DND-41 (cell line): ENCODE measurements around the gene UST.

ENCODE experiments used
- ATAC-seq: fragments of 200-7000 bp; cut with Tn5 transposase; 3 replicates; pipeline ENCODE4 v1.9.1; 2021; ENCODE audit warnings: low read depth; ENCODE audit not compliant: insufficient read depth
- DNase-seq: peaks from one replicate; pipeline ENCODE4 v3.0.0-alpha.2; 2020
- H2AFZ ChIP-seq: 2 replicates; pipeline ENCODE4 v1.6.0; 2012; ENCODE audit warnings: low read depth, low read length
- H3K27ac ChIP-seq: 2 replicates; pipeline ENCODE4 v1.5.1; 2012; ENCODE audit warnings: low read length, inconsistent platforms
- H3K27me3 ChIP-seq: fragments of 200-600 bp; sonication (generic); 2 replicates; pipeline ENCODE4 v1.6.0; 2012; ENCODE audit warnings: low read length, mild to moderate bottlenecking, inconsistent platforms; ENCODE audit not compliant: insufficient read depth, poor library complexity
- H3K36me3 ChIP-seq: 2 replicates; pipeline ENCODE4 v1.5.1; 2012; ENCODE audit warnings: low read length, inconsistent platforms; ENCODE audit not compliant: insufficient read depth
- H3K4me1 ChIP-seq: 2 replicates; pipeline ENCODE4 v1.5.1; 2012; ENCODE audit warnings: mild to moderate bottlenecking, low read length; ENCODE audit not compliant: insufficient read depth
- H3K4me2 ChIP-seq: 2 replicates; pipeline ENCODE4 v1.6.0; 2012; ENCODE audit warnings: mild to moderate bottlenecking, moderate library complexity, low read length, inconsistent platforms; ENCODE audit not compliant: insufficient read depth
- H3K4me3 ChIP-seq, 2 experiments: fragments of 200-600 bp in 1 of 2; shearing (Covaris generic) in 1 of 2; 2 replicates each; pipeline ENCODE4 v1.5.1; 2012 to 2016; ENCODE audit warnings: inconsistent platforms in 2 of 2, low read length in 2 of 2, mild to moderate bottlenecking in 2 of 2, low read depth in 1 of 2, moderate library complexity in 1 of 2
- H3K79me2 ChIP-seq: 2 replicates; pipeline ENCODE4 v1.6.0; 2012; ENCODE audit warnings: low read length, inconsistent platforms; ENCODE audit not compliant: insufficient read depth
- H3K9ac ChIP-seq: 2 replicates; pipeline ENCODE4 v1.6.0; 2012; ENCODE audit warnings: low read depth, mild to moderate bottlenecking, inconsistent platforms, low read length, moderate library complexity
- H3K9me3 ChIP-seq: 2 replicates; pipeline ENCODE4 v1.5.1; 2012; ENCODE audit warnings: low read length, moderate library complexity, mild to moderate bottlenecking, inconsistent platforms; ENCODE audit not compliant: insufficient read depth, severe bottlenecking
- H4K20me1 ChIP-seq: 2 replicates; pipeline ENCODE4 v1.6.0; 2012; ENCODE audit warnings: low read length; ENCODE audit not compliant: insufficient read depth
- CTCF ChIP-seq: IDR thresholded peaks from 2 replicates; pipeline ENCODE4 v1.5.1; 2012; ENCODE audit warnings: borderline replicate concordance, low read length, moderate library complexity, mild to moderate bottlenecking; ENCODE audit not compliant: poor library complexity, severe bottlenecking; ENCODE audit errors: extremely low read depth
- EZH2 ChIP-seq: IDR thresholded peaks from 3 replicates; pipeline ENCODE4 v1.6.1; 2012; ENCODE audit warnings: borderline replicate concordance, low read depth, mild to moderate bottlenecking, moderate library complexity, low read length, inconsistent platforms; ENCODE audit not compliant: severe bottlenecking

UST gene

GRCh38 chr6:149080511-149080910 is 333.7 kb downstream of the UST start:
- no peak for ATAC-seq
- Histone ChIP-seq H3K9ac (no peak overlapping the region), H2AFZ (no peak overlapping the region), H3K27me3 (no peaks in the 10 kb centered on the region), H3K79me2 (no peaks in the 10 kb centered on the region), H4K20me1 (no peaks in the 10 kb centered on the region), H3K4me3 (no peak overlapping the region), H3K9me3 (no peaks in the 10 kb centered on the region), H3K4me2 (no peak overlapping the region), H3K4me1 (peaks cover 73% of the 10 kb centered on the region), H3K36me3 (no peaks in the 10 kb centered on the region), H3K27ac (peak overlapping the region; percentile 71)
- TF ChIP-seq CTCF (no peak), EZH2 (no peak)
- no peak for DNase-seq

GRCh38 chr6:149081281-149081680 is 334.5 kb downstream of the UST start:
- Histone ChIP-seq H3K79me2 (no peaks in the 10 kb centered on the region), H2AFZ (no peak overlapping the region), H3K27me3 (no peaks in the 10 kb centered on the region), H3K4me2 (no peak overlapping the region), H3K9me3 (no peaks in the 10 kb centered on the region), H3K27ac (peak overlapping the region; percentile 71; the same call in 1 of the 2 replicates), H3K36me3 (no peaks in the 10 kb centered on the region), H4K20me1 (no peaks in the 10 kb centered on the region), H3K4me1 (peaks cover 65% of the 10 kb centered on the region), H3K4me3 (no peak overlapping the region), H3K9ac (no peak overlapping the region)
- TF ChIP-seq EZH2 = no peak
- TF ChIP-seq CTCF = no peak
- DNase-seq = no peak
- ATAC-seq = no peak

GRCh38 chr6:149082320-149082719 is 335.5 kb downstream of the UST start:
- no peak overlapping the region for H3K4me2 ChIP-seq
- H3K9me3 ChIP-seq = no peaks in the 10 kb centered on the region
- H3K27me3 ChIP-seq = no peaks in the 10 kb centered on the region
- H3K4me1 ChIP-seq = peaks cover 58% of the 10 kb centered on the region
- H4K20me1 ChIP-seq = no peaks in the 10 kb centered on the region
- peak; percentile 95 for ATAC-seq
- peak; percentile 90 for DNase-seq
- no peak overlapping the region for H2AFZ ChIP-seq
- no peaks in the 10 kb centered on the region for H3K79me2 ChIP-seq
- peak; percentile 96 for TF ChIP-seq CTCF
- TF ChIP-seq EZH2 = no peak
- H3K9ac ChIP-seq = no peak overlapping the region
- no peak overlapping the region for H3K4me3 ChIP-seq
- no peaks in the 10 kb centered on the region for H3K36me3 ChIP-seq
- H3K27ac ChIP-seq = peak overlapping the region; percentile 71

GRCh38 chr6:149084026-149084425 is 337.2 kb downstream of the UST start:
- H3K9me3 ChIP-seq = no peaks in the 10 kb centered on the region
- no peaks in the 10 kb centered on the region for H3K79me2 ChIP-seq
- no peak overlapping the region for H3K4me2 ChIP-seq
- peak overlapping the region; percentile 29; the same call in 1 of the 2 replicates for H3K27ac ChIP-seq
- no peaks in the 10 kb centered on the region for H4K20me1 ChIP-seq
- no peak overlapping the region for H2AFZ ChIP-seq
- no peaks in the 10 kb centered on the region for H3K27me3 ChIP-seq
- ATAC-seq = no peak
- H3K9ac ChIP-seq = no peak overlapping the region
- H3K4me1 ChIP-seq = peaks cover 57% of the 10 kb centered on the region
- TF ChIP-seq EZH2 (no peak), CTCF (no peak)
- no peak overlapping the region for H3K4me3 ChIP-seq
- no peak for DNase-seq
- no peaks in the 10 kb centered on the region for H3K36me3 ChIP-seq
